Endothelial cell (in vitro differentiated cells): ENCODE measurements around the gene UBE2J1. TPM values are rescaled to one million over a fixed set of nuclear protein-coding genes. Genes with fewer than 3 reads are reported as not detected.

Source experiments
- DNase-seq: peaks from one replicate; pipeline ENCODE4 v3.0.0; 2021; ENCODE audit warnings: low spot score
- H3K27ac Mint-ChIP-seq: one replicate; pipeline ENCODE4 v1.8.0; 2021; ENCODE audit warnings: mixed read lengths, inconsistent platforms; ENCODE audit not compliant: unreplicated experiment
- H3K27me3 Mint-ChIP-seq: one replicate; pipeline ENCODE4 v1.8.0; 2021; ENCODE audit warnings: mild to moderate bottlenecking, moderate library complexity, mixed read lengths, inconsistent platforms; ENCODE audit not compliant: unreplicated experiment
- H3K36me3 Mint-ChIP-seq: one replicate; pipeline ENCODE4 v1.8.0; 2021; ENCODE audit warnings: mild to moderate bottlenecking, low read depth, mixed read lengths, inconsistent platforms; ENCODE audit not compliant: unreplicated experiment
- H3K4me1 Mint-ChIP-seq: one replicate; pipeline ENCODE4 v1.8.0; 2021; ENCODE audit warnings: mild to moderate bottlenecking, mixed read lengths, inconsistent platforms; ENCODE audit not compliant: unreplicated experiment
- H3K4me3 Mint-ChIP-seq: one replicate; pipeline ENCODE4 v1.8.0; 2021; ENCODE audit warnings: mild to moderate bottlenecking, mixed read lengths, inconsistent platforms; ENCODE audit not compliant: unreplicated experiment
- H3K9me3 Mint-ChIP-seq: one replicate; pipeline ENCODE4 v1.8.0; 2021; ENCODE audit warnings: mixed read lengths, inconsistent platforms; ENCODE audit not compliant: unreplicated experiment
- CTCF ChIP-seq: fragments of 200-600 bp; sonication (generic); IDR thresholded peaks from one replicate; pipeline ENCODE4 v1.5.0; 2021; ENCODE audit warnings: antibody characterized with exemption; ENCODE audit not compliant: unreplicated experiment
- total RNA-seq: library from RNA; stranded (reverse); fragmentation: NEBNext Ultra II Directional; extraction: Animal tissue kit (Norgen Biotek cat#: 25700); gene quantifications from one replicate; pipeline ENCODE4 v1.2.1, GENCODE V29; 2021; ENCODE audit not compliant: unreplicated experiment

Gene UBE2J1
- total RNA-seq, 1 donor from 2014 or later: 43.7 TPM

- no peak overlapping the region for H3K4me3 Mint-ChIP-seq
- H3K27ac Mint-ChIP-seq: no peak overlapping the region
- TF ChIP-seq CTCF: no peak
- H3K4me1 Mint-ChIP-seq: peaks cover 3% of the 10 kb centered on the region
- H3K36me3 Mint-ChIP-seq: peaks cover 13% of the 10 kb centered on the region
- peaks cover 11% of the 10 kb centered on the region for H3K27me3 Mint-ChIP-seq
- DNase-seq: no peak
- no peaks in the 10 kb centered on the region for H3K9me3 Mint-ChIP-seq
These were observed 65.0 kb downstream of the UBE2J1 start for GRCh38 chr6:89287351-89288028.

DNA sequence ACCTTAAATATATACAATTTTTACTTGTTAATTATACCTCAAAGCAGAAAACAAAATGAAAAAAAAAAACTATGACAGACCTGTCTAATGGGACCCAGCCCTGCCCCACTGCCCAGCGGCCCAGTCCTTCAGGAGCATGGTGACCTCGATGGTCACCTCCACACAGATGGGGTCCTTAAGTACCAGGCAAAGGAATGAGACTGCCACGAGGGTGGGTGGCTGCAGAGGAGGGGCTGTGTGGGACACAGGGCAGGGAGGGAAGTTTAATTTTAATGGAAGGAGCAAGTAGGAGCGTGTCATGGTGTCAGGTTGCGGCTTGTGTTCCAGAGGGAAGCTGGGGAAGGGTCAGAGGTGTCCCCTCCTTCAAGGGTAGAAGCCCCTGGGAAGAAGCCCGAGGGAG is 66.0 kb downstream of the UBE2J1 start:
- DNase-seq: no peak
- Mint-ChIP-seq H3K36me3 (peaks cover 12% of the 10 kb centered on the region), H3K27ac (no peak overlapping the region), H3K27me3 (peaks cover 9% of the 10 kb centered on the region), H3K9me3 (no peaks in the 10 kb centered on the region), H3K4me3 (no peak overlapping the region), H3K4me1 (peaks cover 6% of the 10 kb centered on the region)
- TF ChIP-seq CTCF: no peak

DNA sequence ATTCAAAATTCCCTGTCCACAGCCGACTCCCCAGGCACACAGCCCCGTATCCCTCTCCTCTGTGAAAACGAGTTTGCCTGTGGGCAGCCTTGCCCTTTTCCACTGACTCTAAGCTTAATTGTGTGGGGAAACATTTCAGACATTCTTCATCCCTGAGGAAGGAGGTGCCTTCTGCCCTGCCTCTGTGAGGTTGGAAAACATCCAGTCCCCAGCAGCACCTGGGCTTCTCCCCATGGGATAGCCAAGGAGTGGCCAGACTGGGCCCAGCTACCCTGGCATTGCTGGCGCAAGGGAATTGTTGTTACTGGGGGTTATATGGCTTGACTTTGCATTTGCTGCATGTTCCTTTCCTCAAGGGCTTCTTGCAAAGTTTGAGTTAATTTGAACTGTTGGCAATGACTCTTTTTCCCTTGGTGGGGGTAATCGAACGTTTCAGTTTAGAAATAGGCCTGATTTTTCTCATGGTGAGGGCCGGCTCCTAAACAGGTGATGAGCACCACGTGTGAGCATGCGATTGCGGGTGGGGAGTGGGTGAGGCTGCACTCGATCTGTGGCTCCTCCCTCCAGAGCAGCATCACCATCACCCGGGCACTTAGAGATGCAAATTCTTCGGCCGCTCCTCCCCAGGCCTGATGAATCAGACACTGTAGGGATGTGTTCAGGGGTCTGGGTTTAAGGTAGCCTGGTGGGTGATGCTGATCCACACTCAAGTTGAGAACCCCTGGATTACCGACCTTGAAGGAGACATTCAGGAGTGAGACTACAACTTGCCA is 67.4 kb downstream of the UBE2J1 start:
- H3K27ac Mint-ChIP-seq: no peak overlapping the region
- no peaks in the 10 kb centered on the region for H3K9me3 Mint-ChIP-seq
- H3K4me1 Mint-ChIP-seq: peaks cover 4% of the 10 kb centered on the region
- H3K4me3 Mint-ChIP-seq: no peak overlapping the region
- no peak for TF ChIP-seq CTCF
- H3K27me3 Mint-ChIP-seq: peaks cover 8% of the 10 kb centered on the region
- DNase-seq: no peak
- H3K36me3 Mint-ChIP-seq: peaks cover 10% of the 10 kb centered on the region

DNA sequence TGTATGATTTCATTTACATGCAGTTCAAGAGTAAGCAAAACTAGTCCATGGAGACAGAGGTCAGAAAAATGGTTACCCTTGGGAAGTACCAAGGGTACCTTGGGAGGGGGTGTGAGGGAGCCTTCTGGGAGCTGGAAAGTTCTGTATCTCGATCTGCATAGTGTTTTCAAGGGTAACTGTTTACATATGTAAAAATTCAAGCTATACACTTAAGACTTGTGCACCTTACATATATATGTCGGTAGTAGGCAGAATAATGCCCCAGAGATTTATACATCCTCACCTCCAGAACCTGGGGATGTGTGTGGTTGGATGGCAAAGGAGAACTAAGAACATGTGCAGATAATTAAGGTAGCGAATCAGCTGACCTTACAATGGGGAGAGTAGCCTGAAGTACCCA is 68.4 kb downstream of the UBE2J1 start:
- TF ChIP-seq CTCF: no peak
- Mint-ChIP-seq H3K9me3 (no peaks in the 10 kb centered on the region), H3K4me3 (no peak overlapping the region), H3K27ac (no peak overlapping the region), H3K27me3 (peaks cover 4% of the 10 kb centered on the region), H3K36me3 (no peaks in the 10 kb centered on the region), H3K4me1 (peaks cover 4% of the 10 kb centered on the region)
- no peak for DNase-seq

DNA sequence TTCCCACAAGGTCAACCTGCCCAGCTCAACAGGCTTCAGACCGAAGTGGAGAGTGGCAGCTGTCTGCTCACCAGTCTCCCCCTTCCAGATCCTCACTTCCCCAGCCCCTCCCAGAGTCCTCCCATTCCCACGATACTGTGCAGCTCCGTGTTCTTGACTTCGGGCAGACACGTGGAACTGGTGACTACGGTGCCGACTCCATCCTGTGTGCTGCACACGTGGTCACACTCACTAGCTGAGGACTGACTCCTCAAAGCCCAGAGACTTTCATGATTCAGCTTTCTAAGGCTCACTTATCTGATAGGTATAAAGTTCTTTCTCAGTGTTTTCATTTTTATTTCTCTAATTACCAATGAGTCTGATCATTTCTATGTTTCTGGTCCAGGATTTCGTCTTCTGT is 69.8 kb downstream of the UBE2J1 start:
- Mint-ChIP-seq H3K27me3 (peaks cover 4% of the 10 kb centered on the region), H3K4me3 (no peak overlapping the region), H3K27ac (no peak overlapping the region), H3K4me1 (peaks cover 4% of the 10 kb centered on the region), H3K9me3 (no peaks in the 10 kb centered on the region), H3K36me3 (no peaks in the 10 kb centered on the region)
- no peak for TF ChIP-seq CTCF
- no peak for DNase-seq
